ENCODE results near the gene NEUROD2.

Gene NEUROD2

DNA sequence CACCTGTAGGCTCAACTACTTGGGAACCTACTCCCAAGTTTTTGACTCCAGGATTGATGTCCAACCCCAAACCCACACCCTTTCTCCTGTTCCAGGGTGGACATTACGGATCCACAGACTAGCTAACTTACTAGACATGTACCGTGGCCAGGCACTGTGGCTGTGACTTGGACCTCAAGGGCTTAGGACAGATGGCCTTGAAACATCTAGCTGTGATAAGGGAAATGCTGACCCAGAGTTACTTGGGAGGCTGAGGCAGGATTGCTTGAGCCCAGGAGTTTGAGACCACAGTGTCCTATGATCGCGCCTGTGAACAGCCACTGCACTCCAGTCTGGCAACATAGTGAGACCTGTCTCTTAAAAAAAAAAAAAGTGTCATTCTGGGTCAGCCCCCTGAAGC lies 33.4 kb upstream of the NEUROD2 start:
- Histone ChIP-seq H3K9me3 (ENCODE audit: low read length) (no peaks in the 10 kb centered on the region), H3K4me1 (ENCODE audit: insufficient read depth, low read length) (peaks cover 37% of the 10 kb centered on the region), H3K36me3 (ENCODE audit: insufficient read depth, low read length) (no peaks in the 10 kb centered on the region), H3K27me3 (ENCODE audit: insufficient read depth, low read length) (no peaks in the 10 kb centered on the region), H3K4me3 (ENCODE audit: low read length) (no peak overlapping the region), H2AFZ (ENCODE audit: low read depth, low read length) (no peak overlapping the region)

DNA sequence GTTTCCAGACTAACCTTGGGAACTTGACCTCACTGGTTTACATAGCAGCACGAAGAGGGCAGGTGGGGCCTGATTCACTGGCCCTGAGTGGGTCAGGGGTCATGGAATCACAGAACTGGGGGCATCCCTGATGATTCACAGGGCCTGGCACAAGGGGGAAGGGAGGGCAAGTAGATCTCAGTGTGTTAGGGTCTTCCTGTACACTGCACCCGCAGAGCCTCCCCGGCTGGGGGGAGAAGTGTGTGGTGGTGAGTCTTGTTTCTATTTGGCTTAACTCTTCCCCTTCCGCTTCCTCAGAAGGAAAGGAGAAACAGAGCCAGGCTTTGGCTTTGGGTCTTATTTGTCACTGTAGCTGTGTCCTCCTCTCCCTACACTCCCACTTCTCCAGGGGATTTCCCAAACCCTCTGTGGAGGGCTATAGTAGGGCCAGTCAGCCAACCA lies 32.9 kb upstream of the NEUROD2 start:
- H3K36me3 ChIP-seq (ENCODE audit: insufficient read depth, low read length) = no peaks in the 10 kb centered on the region
- no peak overlapping the region for H3K4me3 ChIP-seq (ENCODE audit: low read length)
- no peaks in the 10 kb centered on the region for H3K27me3 ChIP-seq (ENCODE audit: insufficient read depth, low read length)
- H3K4me1 ChIP-seq (ENCODE audit: insufficient read depth, low read length) = peaks cover 37% of the 10 kb centered on the region
- no peak overlapping the region for H2AFZ ChIP-seq (ENCODE audit: low read depth, low read length)
- no peaks in the 10 kb centered on the region for H3K9me3 ChIP-seq (ENCODE audit: low read length)

DNA sequence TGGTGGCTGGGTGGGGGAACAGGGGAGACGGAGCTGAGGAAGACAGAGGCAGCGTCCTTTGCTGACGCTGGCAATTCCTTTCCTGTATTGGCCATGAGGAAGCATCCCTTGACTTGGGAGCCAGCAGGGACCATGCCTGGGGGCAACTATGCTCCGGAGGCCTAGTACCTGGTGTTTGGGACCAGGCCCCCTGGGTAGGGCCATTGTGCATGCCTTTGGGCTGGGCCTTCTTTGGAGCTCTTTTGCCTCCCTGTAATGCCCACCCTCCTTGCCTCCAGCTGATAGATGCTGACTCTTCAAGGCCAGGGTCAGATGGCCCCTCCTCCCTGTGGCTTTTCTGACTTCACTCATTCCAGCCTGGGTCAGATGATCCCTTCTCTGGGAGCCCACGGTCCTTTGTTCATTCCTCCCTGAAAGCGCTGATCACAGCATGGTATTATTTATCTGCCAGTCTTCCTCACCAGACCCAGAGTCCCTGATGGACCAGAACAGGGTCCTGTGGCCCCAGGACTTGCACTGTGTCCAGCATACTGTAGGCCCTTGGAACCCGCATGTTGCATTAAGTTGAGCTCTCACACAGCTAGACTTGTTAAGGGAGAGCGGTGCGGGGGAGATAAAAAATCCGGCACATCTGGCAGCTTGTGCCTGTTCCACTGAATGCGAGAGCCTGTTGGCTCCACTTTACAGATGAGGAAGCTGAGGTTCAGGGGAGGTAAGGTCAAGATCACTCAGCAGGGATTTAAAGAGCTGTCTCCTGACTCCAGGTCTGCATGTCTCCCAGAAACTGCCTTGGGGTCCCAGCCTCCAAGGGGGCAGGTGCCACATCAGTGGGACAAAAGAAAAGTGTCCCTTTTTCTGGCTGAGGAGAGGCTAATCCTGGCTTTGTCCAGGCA lies 32.1 kb upstream of the NEUROD2 start:
- Histone ChIP-seq H3K4me1 (ENCODE audit: insufficient read depth, low read length) (peaks cover 37% of the 10 kb centered on the region), H3K9me3 (ENCODE audit: low read length) (no peaks in the 10 kb centered on the region), H3K27me3 (ENCODE audit: insufficient read depth, low read length) (no peaks in the 10 kb centered on the region), H2AFZ (ENCODE audit: low read depth, low read length) (no peak overlapping the region), H3K36me3 (ENCODE audit: insufficient read depth, low read length) (no peaks in the 10 kb centered on the region), H3K4me3 (ENCODE audit: low read length) (no peak overlapping the region)

DNA sequence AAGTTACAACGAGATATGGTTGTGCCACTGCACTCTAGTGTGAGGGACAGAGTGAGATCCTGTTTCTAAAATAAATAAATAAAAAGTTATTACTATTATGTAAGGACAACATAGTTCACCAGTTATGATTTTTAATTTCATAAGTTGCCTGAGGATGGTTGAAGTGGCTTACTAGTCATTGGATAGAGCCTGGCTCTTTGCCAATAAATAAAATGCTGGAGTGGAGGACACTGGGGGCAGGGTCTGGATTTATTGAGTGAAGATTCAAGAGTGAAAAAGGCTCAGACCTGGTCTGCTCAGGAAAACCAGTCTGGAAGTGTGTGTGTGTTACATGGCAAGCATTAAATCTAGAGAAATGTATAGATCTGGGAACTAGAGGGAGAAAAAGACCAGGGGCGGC lies 31.3 kb upstream of the NEUROD2 start:
- no peak overlapping the region for H3K4me3 ChIP-seq (ENCODE audit: low read length)
- H3K4me1 ChIP-seq (ENCODE audit: insufficient read depth, low read length) = peaks cover 37% of the 10 kb centered on the region
- H3K9me3 ChIP-seq (ENCODE audit: low read length) = no peaks in the 10 kb centered on the region
- no peak overlapping the region for H2AFZ ChIP-seq (ENCODE audit: low read depth, low read length)
- no peaks in the 10 kb centered on the region for H3K36me3 ChIP-seq (ENCODE audit: insufficient read depth, low read length)
- H3K27me3 ChIP-seq (ENCODE audit: insufficient read depth, low read length) = no peaks in the 10 kb centered on the region

DNA sequence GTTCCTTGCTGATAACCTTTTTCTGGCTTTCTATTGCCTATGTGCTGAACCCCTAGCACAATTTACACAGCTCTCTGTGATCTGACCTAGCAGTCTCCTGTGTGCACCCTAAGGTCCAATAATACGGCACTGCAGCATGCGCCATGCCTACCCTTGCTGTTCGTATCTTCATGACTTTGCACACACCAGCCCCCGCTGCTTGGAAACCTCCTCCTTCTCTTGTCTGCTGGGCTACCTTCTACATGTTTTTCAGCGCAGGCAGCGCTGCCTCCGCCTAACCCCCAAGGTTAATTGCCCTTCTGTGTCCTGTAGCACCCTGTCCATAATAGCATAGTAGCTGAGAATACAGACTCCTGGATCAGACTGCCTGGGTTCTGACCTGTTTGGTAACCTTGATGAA lies 30.6 kb upstream of the NEUROD2 start:
- peaks cover 37% of the 10 kb centered on the region for H3K4me1 ChIP-seq (ENCODE audit: insufficient read depth, low read length)
- H3K4me3 ChIP-seq (ENCODE audit: low read length) = peak overlapping the region; percentile 91
- H3K27me3 ChIP-seq (ENCODE audit: insufficient read depth, low read length) = no peaks in the 10 kb centered on the region
- no peaks in the 10 kb centered on the region for H3K36me3 ChIP-seq (ENCODE audit: insufficient read depth, low read length)
- no peak overlapping the region for H2AFZ ChIP-seq (ENCODE audit: low read depth, low read length)
- no peaks in the 10 kb centered on the region for H3K9me3 ChIP-seq (ENCODE audit: low read length)

DNA sequence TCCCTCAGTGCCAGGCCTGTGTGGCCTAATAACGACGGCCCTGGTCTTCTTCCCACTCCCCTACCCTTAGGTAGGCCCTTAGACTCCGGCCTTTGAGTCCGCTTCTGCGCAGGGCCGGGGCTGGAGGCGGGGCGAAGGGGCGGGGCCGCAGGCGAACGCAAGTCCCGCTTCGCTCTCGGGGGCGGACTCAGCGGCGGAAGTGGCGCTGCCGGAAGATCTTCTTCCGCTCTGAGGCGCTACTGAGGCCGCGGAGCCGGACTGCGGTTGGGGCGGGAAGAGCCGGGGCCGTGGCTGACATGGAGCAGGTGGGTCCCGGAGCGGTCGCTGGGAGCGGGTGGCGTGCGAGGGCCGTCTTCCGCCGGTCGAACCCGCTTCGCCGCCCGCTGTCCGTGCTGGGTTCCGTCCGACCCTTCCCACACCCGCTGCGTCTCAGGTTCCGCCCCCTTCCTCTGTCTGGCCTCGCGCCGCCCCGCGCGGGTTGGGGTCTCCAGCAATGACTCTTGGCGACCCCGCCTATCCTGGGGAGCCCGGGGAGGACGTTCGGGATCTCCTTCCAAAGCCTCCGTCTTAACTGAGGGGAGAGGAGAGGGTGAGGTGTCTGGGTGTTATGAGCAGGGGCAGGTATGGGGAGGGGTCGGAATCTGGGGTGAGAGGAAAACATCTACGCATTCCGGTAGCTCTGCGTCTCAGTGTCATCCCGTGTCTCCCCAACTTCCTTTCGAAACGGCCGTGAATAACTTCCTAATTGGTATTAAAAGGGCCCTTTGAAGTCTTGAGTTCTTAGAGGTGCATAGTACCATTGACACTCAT lies 29.4 kb upstream of the NEUROD2 start, which contains the start of gene STARD3:
TSS of gene STARD3 (plus strand) at position 218 of the 810 bp plus-strand sequence. CDS start 16,388 bp downstream, outside the sequence.
- H3K36me3 ChIP-seq (ENCODE audit: insufficient read depth, low read length) = no peaks in the 10 kb centered on the region
- peak within 1 kb of the TSS; percentile 79 for H2AFZ ChIP-seq (ENCODE audit: low read depth, low read length)
- no peaks in the 10 kb centered on the region for H3K9me3 ChIP-seq (ENCODE audit: low read length)
- peaks cover 37% of the 10 kb centered on the region for H3K4me1 ChIP-seq (ENCODE audit: insufficient read depth, low read length)
- peaks cover 3% of the 10 kb centered on the region for H3K27me3 ChIP-seq (ENCODE audit: insufficient read depth, low read length)
- peak within 1 kb of the TSS; percentile 91 for H3K4me3 ChIP-seq (ENCODE audit: low read length)

DNA sequence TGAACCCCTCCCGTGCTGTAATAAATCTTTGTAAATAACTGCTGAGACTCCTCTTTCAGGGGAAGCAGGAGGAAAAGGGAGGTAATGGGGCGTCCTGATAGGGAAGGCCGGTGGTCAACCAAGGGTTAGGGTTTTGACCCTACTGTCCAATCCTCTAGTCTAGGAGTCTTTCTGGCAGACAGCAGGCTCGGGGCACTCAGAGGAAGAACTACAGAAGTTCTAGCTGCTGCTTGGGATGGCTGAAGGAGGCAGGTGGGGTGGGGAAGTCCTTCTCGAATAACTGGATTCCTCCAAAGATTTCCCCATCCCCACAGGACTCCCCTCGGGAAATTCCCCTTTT lies 28.8 kb upstream of the NEUROD2 start:
- Histone ChIP-seq H3K27me3 (ENCODE audit: insufficient read depth, low read length) (peaks cover 8% of the 10 kb centered on the region), H3K36me3 (ENCODE audit: insufficient read depth, low read length) (no peaks in the 10 kb centered on the region), H2AFZ (ENCODE audit: low read depth, low read length) (peak overlapping the region; percentile 79), H3K4me1 (ENCODE audit: insufficient read depth, low read length) (peaks cover 37% of the 10 kb centered on the region), H3K4me3 (ENCODE audit: low read length) (peak overlapping the region; percentile 91), H3K9me3 (ENCODE audit: low read length) (no peaks in the 10 kb centered on the region)

DNA sequence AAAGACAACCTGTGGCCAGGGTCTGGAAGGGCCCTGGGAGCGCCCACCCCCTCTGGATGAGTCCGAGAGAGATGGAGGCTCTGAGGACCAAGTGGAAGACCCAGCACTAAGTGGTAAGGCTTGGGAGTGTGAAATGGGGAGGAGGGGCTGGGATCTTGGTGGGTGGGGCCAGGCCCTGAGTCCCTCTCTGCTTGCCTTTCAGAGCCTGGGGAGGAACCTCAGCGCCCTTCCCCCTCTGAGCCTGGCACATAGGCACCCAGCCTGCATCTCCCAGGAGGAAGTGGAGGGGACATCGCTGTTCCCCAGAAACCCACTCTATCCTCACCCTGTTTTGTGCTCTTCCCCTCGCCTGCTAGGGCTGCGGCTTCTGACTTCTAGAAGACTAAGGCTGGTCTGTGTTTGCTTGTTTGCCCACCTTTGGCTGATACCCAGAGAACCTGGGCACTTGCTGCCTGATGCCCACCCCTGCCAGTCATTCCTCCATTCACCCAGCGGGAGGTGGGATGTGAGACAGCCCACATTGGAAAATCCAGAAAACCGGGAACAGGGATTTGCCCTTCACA lies 28.0 kb upstream of the NEUROD2 start:
- H2AFZ ChIP-seq (ENCODE audit: low read depth, low read length) = no peak overlapping the region
- no peaks in the 10 kb centered on the region for H3K9me3 ChIP-seq (ENCODE audit: low read length)
- peaks cover 36% of the 10 kb centered on the region for H3K4me1 ChIP-seq (ENCODE audit: insufficient read depth, low read length)
- no peaks in the 10 kb centered on the region for H3K36me3 ChIP-seq (ENCODE audit: insufficient read depth, low read length)
- peaks cover 15% of the 10 kb centered on the region for H3K27me3 ChIP-seq (ENCODE audit: insufficient read depth, low read length)
- H3K4me3 ChIP-seq (ENCODE audit: low read length) = no peak overlapping the region

DNA sequence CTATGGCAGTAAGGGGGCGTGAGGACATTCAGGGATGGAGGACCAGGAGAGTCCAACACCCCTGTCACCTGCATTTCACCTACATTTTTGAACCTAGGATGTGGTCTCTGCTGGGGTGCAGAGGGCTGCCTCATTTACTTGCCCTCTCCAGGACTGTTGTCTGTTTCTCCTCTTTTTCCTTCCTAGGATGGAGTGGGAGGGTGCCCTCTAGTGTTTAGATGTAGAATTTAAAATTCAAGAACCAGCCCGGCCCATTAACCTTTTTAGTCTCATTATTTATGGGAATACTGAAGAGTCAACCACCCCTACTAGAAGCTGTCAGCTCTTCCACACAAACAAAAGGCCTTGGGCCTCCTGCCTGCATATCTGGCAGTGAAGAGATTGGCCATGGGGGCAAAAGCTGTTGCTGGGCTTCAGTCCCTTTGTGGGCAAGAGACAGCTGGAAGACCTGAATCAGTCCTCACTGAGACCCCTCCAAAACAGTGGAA lies 26.7 kb upstream of the NEUROD2 start:
- no peaks in the 10 kb centered on the region for H3K36me3 ChIP-seq (ENCODE audit: insufficient read depth, low read length)
- H3K4me1 ChIP-seq (ENCODE audit: insufficient read depth, low read length) = peaks cover 24% of the 10 kb centered on the region
- H2AFZ ChIP-seq (ENCODE audit: low read depth, low read length) = no peak overlapping the region
- H3K4me3 ChIP-seq (ENCODE audit: low read length) = no peak overlapping the region
- peaks cover 25% of the 10 kb centered on the region for H3K27me3 ChIP-seq (ENCODE audit: insufficient read depth, low read length)
- no peaks in the 10 kb centered on the region for H3K9me3 ChIP-seq (ENCODE audit: low read length)

DNA sequence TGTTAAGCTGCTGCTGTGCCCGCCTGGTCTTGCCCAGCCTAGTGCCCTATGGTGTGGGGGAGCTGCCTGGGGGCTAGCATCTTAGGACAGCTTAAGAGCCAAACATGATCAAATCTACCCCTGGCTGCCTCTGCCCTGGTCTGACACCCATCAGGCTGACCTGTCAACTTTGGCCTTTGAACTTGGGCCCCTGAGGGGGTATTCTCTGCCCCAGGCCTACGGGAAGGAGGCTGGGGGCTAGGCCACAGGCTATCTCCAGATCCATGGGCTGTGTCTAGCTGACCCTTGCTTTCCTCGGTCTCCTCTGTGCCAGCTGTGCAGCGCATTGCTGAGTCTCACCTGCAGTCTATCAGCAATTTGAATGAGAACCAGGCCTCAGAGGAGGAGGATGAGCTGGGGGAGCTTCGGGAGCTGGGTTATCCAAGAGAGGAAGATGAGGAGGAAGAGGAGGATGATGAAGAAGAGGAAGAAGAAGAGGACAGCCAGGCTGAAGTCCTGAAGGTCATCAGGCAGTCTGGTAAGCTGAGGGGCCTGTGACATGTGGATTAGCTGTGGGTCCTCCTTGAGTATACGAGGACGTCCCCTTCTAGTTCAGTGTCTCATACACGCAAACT lies 26.0 kb upstream of the NEUROD2 start:
- Histone ChIP-seq H2AFZ (ENCODE audit: low read depth, low read length) (no peak overlapping the region), H3K27me3 (ENCODE audit: insufficient read depth, low read length) (peaks cover 33% of the 10 kb centered on the region), H3K4me3 (ENCODE audit: low read length) (no peak overlapping the region), H3K9me3 (ENCODE audit: low read length) (no peaks in the 10 kb centered on the region), H3K36me3 (ENCODE audit: insufficient read depth, low read length) (no peaks in the 10 kb centered on the region), H3K4me1 (ENCODE audit: insufficient read depth, low read length) (peaks cover 18% of the 10 kb centered on the region)

DNA sequence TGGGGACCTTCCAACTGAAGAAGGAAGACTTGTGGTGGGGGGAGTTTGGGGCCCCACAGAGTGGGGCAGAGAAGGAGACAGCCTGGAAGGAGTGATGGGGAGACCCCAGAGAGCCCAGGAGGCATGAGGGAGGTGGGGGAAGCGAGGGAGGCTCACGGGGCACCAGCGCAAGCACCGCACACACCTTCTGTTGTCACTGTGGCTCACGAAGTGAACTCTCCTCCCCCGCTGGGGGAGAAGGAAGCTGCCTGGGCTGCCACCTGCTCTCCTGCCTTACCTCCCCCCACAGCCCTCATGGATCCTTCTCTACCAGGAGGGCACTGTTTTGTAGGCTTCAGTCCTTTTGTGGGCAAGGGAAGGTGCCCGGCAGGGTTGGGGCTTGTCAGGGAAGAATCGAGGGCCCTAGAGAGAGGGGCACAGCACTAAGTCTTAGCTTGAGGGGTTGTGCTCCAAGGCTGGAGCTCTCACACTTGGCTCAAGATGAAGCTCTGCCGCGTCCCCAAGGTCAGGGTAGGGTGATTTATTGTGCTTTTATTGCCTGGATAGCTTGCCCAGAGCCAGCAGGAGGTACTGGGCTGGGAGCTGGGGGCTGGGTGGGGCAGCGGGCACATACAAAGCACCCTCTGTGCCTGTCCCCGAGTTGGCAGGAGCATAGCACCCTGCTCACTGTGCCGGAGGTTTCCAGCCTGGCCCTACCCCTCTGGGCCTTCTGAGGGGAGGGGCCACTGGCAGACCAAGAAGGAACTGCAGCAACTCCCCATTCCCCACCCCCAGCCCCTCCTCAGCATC lies 24.6 kb upstream of the NEUROD2 start:
- Histone ChIP-seq H3K4me1 (ENCODE audit: insufficient read depth, low read length) (peaks cover 9% of the 10 kb centered on the region), H2AFZ (ENCODE audit: low read depth, low read length) (no peak overlapping the region), H3K9me3 (ENCODE audit: low read length) (no peaks in the 10 kb centered on the region), H3K36me3 (ENCODE audit: insufficient read depth, low read length) (no peaks in the 10 kb centered on the region), H3K27me3 (ENCODE audit: insufficient read depth, low read length) (peaks cover 45% of the 10 kb centered on the region), H3K4me3 (ENCODE audit: low read length) (no peak overlapping the region)

DNA sequence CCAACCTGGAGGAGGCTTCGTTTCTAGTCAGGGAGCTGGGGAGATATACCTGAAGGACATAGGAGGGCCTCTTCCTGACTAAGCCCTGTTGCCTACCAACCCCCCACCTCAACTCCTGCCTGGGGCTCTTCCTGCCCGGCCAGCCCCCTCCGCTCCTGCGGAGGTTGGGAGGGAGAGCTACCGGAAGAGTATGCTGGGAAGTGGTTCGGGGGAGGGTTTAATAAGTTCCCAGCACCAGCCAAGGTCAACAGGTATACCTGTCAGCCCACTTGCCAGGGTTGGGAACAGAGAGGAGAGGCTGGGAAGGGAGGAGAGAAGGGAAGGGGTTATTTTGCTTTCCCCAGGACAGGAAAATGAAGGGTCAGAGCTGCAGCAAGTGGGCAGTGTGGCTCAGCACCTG lies 23.7 kb upstream of the NEUROD2 start:
- Histone ChIP-seq H3K36me3 (ENCODE audit: insufficient read depth, low read length) (no peaks in the 10 kb centered on the region), H3K4me1 (ENCODE audit: insufficient read depth, low read length) (peaks cover 14% of the 10 kb centered on the region), H3K4me3 (ENCODE audit: low read length) (no peak overlapping the region), H2AFZ (ENCODE audit: low read depth, low read length) (no peak overlapping the region), H3K27me3 (ENCODE audit: insufficient read depth, low read length) (peaks cover 51% of the 10 kb centered on the region), H3K9me3 (ENCODE audit: low read length) (no peaks in the 10 kb centered on the region)
